ENCODE results near the gene CAPN5.

DNA sequence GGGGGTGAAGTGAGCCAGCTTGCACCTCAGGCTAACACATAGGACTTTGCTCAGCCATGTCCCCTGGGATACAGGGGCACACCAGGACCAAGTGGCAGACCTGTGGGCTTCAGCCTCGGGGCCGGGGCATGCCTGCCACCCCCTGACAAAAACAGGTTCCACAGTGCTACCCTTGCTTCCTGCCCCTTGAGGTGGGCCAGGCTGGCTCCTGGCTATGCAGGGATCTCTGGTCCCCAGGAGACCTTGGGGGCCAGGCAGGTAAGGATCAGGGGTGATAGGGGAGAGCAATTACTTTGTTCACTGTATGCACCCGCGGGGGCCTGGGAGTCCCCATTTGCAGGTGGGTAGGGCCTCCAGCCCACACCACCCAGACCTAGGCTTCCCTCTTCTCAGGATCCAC, 58.9 kb downstream of the CAPN5 start:
- TF ChIP-seq CTCF (IDR thresholded peaks at IDR 0.05) = no peak
- TF ChIP-seq POLR2A (IDR thresholded peaks at IDR 0.05) = no peak
